HFF-Myc (cell line): ENCODE data around the gene ALKBH5.
A peak's percentile ranks its signal among the peaks of the same experiment; 100 is the strongest.

Experiments used
- DNase-seq: peaks from one replicate; pipeline ENCODE4 v3.0.0-alpha.2; 2011; ENCODE audit warnings: low read depth; ENCODE audit errors: extremely low read depth
- H3K4me3 ChIP-seq: replicated peaks from 2 replicates; pipeline ENCODE4 v1.5.1; 2011; ENCODE audit warnings: low read depth, mild to moderate bottlenecking, control low read depth, low read length
- CTCF ChIP-seq: IDR thresholded peaks from 2 replicates; pipeline ENCODE4 v1.5.1; 2012; ENCODE audit warnings: mild to moderate bottlenecking, low read depth, low read length, control low read depth; ENCODE audit errors: missing control alignments

The ALKBH5 gene

DNA sequence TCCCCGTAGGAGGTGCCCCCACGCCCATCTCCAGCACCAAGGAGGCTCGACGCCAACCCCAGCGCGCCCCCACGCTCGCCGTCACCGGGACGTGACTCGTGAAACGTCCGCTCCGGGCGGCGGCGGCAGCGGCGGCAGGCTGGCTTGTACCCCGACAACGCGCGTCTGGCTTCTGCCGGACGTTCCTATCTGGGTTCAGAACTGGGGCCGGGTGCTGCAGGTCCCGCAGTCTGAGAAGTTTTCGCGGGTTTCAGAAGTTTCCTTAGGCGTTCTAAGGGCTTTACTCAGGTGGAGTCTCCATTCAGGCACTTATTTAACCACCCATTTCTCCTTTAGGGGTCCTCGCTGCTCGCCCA lies 672 bp upstream of the ALKBH5 start:
- H3K4me3 ChIP-seq = peak overlapping the region; percentile 94
- no peak for TF ChIP-seq CTCF
- DNase-seq = no peak

DNA sequence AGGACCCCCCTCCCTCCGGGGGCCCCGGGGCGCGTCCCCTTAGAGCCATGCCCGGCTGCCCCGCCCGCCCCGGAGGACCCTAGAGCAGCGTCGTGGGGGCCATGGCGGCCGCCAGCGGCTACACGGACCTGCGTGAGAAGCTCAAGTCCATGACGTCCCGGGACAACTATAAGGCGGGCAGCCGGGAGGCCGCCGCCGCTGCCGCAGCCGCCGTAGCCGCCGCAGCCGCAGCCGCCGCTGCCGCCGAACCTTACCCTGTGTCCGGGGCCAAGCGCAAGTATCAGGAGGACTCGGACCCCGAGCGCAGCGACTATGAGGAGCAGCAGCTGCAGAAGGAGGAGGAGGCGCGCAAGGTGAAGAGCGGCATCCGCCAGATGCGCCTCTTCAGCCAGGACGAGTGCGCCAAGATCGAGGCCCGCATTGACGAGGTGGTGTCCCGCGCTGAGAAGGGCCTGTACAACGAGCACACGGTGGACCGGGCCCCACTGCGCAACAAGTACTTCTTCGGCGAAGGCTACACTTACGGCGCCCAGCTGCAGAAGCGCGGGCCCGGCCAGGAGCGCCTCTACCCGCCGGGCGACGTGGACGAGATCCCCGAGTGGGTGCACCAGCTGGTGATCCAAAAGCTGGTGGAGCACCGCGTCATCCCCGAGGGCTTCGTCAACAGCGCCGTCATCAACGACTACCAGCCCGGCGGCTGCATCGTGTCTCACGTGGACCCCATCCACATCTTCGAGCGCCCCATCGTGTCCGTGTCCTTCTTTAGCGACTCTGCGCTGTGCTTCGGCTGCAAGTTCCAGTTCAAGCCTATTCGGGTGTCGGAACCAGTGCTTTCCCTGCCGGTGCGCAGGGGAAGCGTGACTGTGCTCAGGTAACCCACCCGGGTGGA lies 759 bp downstream of the ALKBH5 start:
- no peak for DNase-seq
- peak overlapping the region; percentile 94 for H3K4me3 ChIP-seq
- TF ChIP-seq CTCF = no peak

GRCh38 chr17:18185391-18185790 lies 1.8 kb downstream of the ALKBH5 start:
- no peak for DNase-seq
- peak overlapping the region; percentile 94 for H3K4me3 ChIP-seq
- TF ChIP-seq CTCF = no peak

GRCh38 chr17:18185832-18186626 lies 2.4 kb downstream of the ALKBH5 start:
- no peak for DNase-seq
- peak overlapping the region; percentile 94 for H3K4me3 ChIP-seq
- no peak for TF ChIP-seq CTCF

DNA sequence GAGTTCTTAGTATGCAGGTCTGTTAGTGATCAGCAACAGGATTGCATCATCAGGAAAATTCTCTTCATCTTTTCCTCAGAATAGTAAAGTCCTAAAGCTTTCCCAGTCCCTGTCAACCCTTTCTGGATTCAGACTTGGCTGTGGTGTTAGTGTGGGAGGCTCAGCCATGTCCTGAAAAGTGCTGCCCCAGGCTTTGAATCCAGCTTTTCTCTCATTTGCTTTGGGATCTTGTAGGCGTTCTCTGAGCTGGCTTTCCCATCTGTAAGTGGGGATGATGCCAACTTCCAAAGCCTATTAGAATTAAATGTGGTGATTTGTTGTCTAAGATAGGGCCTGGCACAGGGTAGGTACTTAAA lies 3.0 kb downstream of the ALKBH5 start:
- H3K4me3 ChIP-seq = peak overlapping the region; percentile 94
- DNase-seq = no peak
- no peak for TF ChIP-seq CTCF

DNA sequence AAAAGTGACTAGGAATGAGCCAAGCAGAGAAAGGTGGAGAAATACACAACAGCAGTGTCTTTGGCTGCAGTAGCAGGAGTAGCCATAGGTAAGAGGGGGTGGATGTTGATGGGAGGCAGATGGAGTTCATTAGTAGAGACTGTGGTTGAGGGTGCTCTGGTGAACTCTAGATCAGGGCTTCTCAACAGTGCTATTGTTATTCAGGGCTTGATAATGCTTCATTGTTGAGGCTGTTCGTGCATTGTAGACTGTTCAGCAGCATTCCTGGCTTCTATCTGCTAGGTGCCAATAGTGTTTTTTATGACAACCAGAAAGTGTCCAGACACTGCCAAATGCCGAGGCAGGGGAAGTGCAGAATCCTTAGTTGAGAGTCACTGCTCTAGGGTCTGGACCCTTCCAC lies 3.6 kb downstream of the ALKBH5 start:
- H3K4me3 ChIP-seq = peak overlapping the region; percentile 94
- DNase-seq = no peak
- TF ChIP-seq CTCF = no peak
